Hepatocyte (in vitro differentiated cells): ENCODE results near the gene CSNK1A1L. TPM values are rescaled to one million over a fixed set of nuclear protein-coding genes. Genes with fewer than 3 reads are reported as not detected.

Source experiments
- DNase-seq: peaks from one replicate; pipeline ENCODE4 v3.0.0-alpha.2; 2016; ENCODE audit warnings: low spot score
- H2AFZ ChIP-seq: fragments of 200-600 bp; sonication (generic); 2 replicates; pipeline ENCODE4 v1.6.0; 2016; ENCODE audit warnings: antibody characterized with exemption, mild to moderate bottlenecking
- H3K27ac ChIP-seq: fragments of 200-600 bp; sonication (generic); 2 replicates; pipeline ENCODE4 v1.5.1; 2016; ENCODE audit warnings: mild to moderate bottlenecking
- H3K27me3 ChIP-seq: fragments of 200-600 bp; sonication (generic); 2 replicates; pipeline ENCODE4 v1.6.1; 2016
- H3K36me3 ChIP-seq: fragments of 200-600 bp; sonication (generic); replicated peaks from 2 replicates; pipeline ENCODE4 v1.5.1; 2016; ENCODE audit warnings: low read depth; ENCODE audit not compliant: insufficient read depth
- H3K4me1 ChIP-seq: fragments of 200-600 bp; sonication (generic); 2 replicates; pipeline ENCODE4 v1.5.1; 2016; ENCODE audit warnings: mild to moderate bottlenecking, moderate library complexity; ENCODE audit not compliant: insufficient read depth
- H3K4me2 ChIP-seq: fragments of 200-600 bp; sonication (generic); 2 replicates; pipeline ENCODE4 v1.6.0; 2016
- H3K4me3 ChIP-seq: fragments of 200-600 bp; sonication (generic); 2 replicates; pipeline ENCODE4 v1.5.1; 2016; ENCODE audit warnings: mild to moderate bottlenecking
- H3K79me2 ChIP-seq: fragments of 200-600 bp; sonication (generic); 2 replicates; pipeline ENCODE4 v1.6.0; 2017; ENCODE audit warnings: mild to moderate bottlenecking
- H3K9me2 ChIP-seq: fragments of 200-600 bp; sonication (generic); replicated peaks from 2 replicates; pipeline ENCODE4 v1.6.0; 2017; ENCODE audit warnings: mild to moderate bottlenecking; ENCODE audit not compliant: insufficient read depth
- H3K9me3 ChIP-seq: fragments of 200-600 bp; sonication (generic); 2 replicates; pipeline ENCODE4 v1.5.1; 2016; ENCODE audit warnings: low read depth, mild to moderate bottlenecking
- H4K20me1 ChIP-seq: fragments of 200-600 bp; sonication (generic); 2 replicates; pipeline ENCODE4 v1.6.0; 2016; ENCODE audit warnings: mild to moderate bottlenecking; ENCODE audit not compliant: insufficient read depth, poor library complexity, severe bottlenecking
- CTCF ChIP-seq: fragments of 200-600 bp; sonication (generic); IDR thresholded peaks from 2 replicates; pipeline ENCODE4 v1.5.1; 2016; ENCODE audit warnings: antibody characterized with exemption, mild to moderate bottlenecking; ENCODE audit not compliant: poor library complexity
- EZH2 ChIP-seq: fragments of 200-600 bp; sonication (generic); IDR thresholded peaks from 2 replicates; pipeline ENCODE4 v1.6.1; 2016; ENCODE audit warnings: antibody characterized with exemption, mild to moderate bottlenecking, borderline replicate concordance
- EZH2phosphoT487 ChIP-seq: fragments of 200-600 bp; sonication (generic); IDR thresholded peaks from one replicate; pipeline ENCODE4 v1.6.1; 2018; ENCODE audit warnings: antibody characterized with exemption, mild to moderate bottlenecking, low read depth, moderate library complexity; ENCODE audit not compliant: unreplicated experiment, severe bottlenecking
- WGBS: methylation state at CpG from one replicate; pipeline ENCODE4 v1.1.6; 2016; ENCODE audit warnings: low lambda C conversion rate; ENCODE audit errors: missing lambda C conversion rate; 5-methylcytosine and 5-hydroxymethylcytosine counted together
- polyA plus RNA-seq: library from polyadenylated mRNA; unstranded; fragments of >200 nt; fragmentation: Nextera tagmentation; extraction: Ambion mirVana; gene quantifications from 2 replicates; pipeline ENCODE4 v1.2.1, GENCODE V29; 2016
- total RNA-seq: library from RNA; depleted of rRNA; stranded (reverse); fragments of >200 nt; gene quantifications from 2 replicates; pipeline ENCODE4 v1.2.3, GENCODE V29; 2014

The CSNK1A1L gene
- total and polyA plus RNA-seq, 2 experiments from 2014 or later: not detected

DNA sequence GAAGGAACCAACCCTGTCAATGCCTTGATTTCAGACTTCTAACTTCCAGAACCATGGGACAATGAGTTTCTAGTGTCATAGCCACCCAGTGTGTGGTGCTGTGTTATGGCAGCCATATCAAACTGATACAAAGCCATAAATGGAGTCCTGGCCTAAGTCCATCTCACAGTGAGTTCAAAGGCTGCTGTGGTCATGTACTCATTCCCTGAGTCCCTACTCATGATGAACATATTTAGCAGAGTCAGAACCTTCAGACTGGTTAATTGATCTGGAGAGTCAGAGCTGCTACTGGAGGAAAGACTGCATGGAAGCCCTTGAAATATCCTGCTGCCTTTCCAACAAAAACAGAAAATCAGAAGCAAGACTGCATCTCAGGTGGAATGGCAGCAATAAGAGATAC is 39.2 kb upstream of the CSNK1A1L start:
- Histone ChIP-seq H3K79me2 (no peaks in the 10 kb centered on the region), H3K27me3 (no peaks in the 10 kb centered on the region), H3K4me1 (peaks cover 7% of the 10 kb centered on the region), H3K4me3 (no peak overlapping the region), H3K9me2 (no peaks in the 10 kb centered on the region), H4K20me1 (no peaks in the 10 kb centered on the region), H3K4me2 (no peak overlapping the region), H3K27ac (no peak overlapping the region), H3K36me3 (no peaks in the 10 kb centered on the region), H3K9me3 (no peaks in the 10 kb centered on the region), H2AFZ (no peak overlapping the region)
- DNase-seq: peak; percentile 11
- no peak for TF ChIP-seq CTCF
- TF ChIP-seq EZH2phosphoT487: no peak
- no peak for TF ChIP-seq EZH2

GRCh38 chr13:37143911-37144310 is 38.4 kb upstream of the CSNK1A1L start:
- DNase-seq: no peak
- Histone ChIP-seq H3K79me2 (no peaks in the 10 kb centered on the region), H3K27ac (no peak overlapping the region), H3K4me1 (peaks cover 7% of the 10 kb centered on the region), H4K20me1 (no peaks in the 10 kb centered on the region), H3K9me3 (no peaks in the 10 kb centered on the region), H2AFZ (no peak overlapping the region), H3K4me2 (no peak overlapping the region), H3K9me2 (no peaks in the 10 kb centered on the region), H3K4me3 (no peak overlapping the region), H3K27me3 (no peaks in the 10 kb centered on the region), H3K36me3 (no peaks in the 10 kb centered on the region)
- no peak for TF ChIP-seq CTCF
- TF ChIP-seq EZH2phosphoT487: no peak
- WGBS: 31% methylated on average over 1 of the region's 1 CpG

DNA sequence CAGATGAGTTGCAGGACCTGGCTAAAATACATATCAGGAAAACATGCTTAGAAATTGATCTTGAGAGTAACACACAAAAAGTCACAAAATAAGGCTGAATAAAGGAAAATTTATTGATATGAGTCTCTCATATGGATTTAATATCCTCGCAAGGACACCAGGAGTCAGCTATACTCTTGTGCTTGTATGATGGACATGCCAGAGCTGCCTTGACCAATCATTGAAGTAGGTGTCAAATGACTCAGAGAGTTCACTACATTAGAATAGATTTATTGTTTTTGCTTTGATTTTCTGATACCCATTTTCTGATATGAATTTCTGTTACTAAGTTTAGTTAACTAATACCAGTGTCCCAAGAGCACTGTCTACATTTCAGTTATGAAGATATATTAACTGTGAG is 37.4 kb upstream of the CSNK1A1L start:
- Histone ChIP-seq H3K4me2 (no peak overlapping the region), H4K20me1 (no peaks in the 10 kb centered on the region), H3K79me2 (no peaks in the 10 kb centered on the region), H3K4me1 (peaks cover 7% of the 10 kb centered on the region), H3K9me2 (no peaks in the 10 kb centered on the region), H2AFZ (no peak overlapping the region), H3K36me3 (no peaks in the 10 kb centered on the region), H3K27ac (no peak overlapping the region), H3K27me3 (no peaks in the 10 kb centered on the region), H3K9me3 (no peaks in the 10 kb centered on the region), H3K4me3 (no peak overlapping the region)
- TF ChIP-seq EZH2 (no peak), EZH2phosphoT487 (no peak), CTCF (no peak)
- WGBS: 100% methylated on average over 1 of the region's 1 CpG
- no peak for DNase-seq

GRCh38 chr13:37141011-37141410 is 35.5 kb upstream of the CSNK1A1L start:
- no peak for TF ChIP-seq EZH2phosphoT487
- TF ChIP-seq EZH2: no peak
- TF ChIP-seq CTCF: no peak
- DNase-seq: no peak
- WGBS: 100% methylated on average over 1 of the region's 1 CpG
- Histone ChIP-seq H2AFZ (no peak overlapping the region), H3K4me3 (no peak overlapping the region), H3K9me3 (no peaks in the 10 kb centered on the region), H3K27me3 (no peaks in the 10 kb centered on the region), H4K20me1 (no peaks in the 10 kb centered on the region), H3K4me2 (no peak overlapping the region), H3K9me2 (no peaks in the 10 kb centered on the region), H3K36me3 (no peaks in the 10 kb centered on the region), H3K27ac (no peak overlapping the region), H3K4me1 (peaks cover 7% of the 10 kb centered on the region), H3K79me2 (no peaks in the 10 kb centered on the region)
